ACHN (cell line): ENCODE measurements around the gene KCNJ4.
"Not testable (repeated sequence)": the region's sequence is repeated elsewhere in the genome, so short reads cannot be mapped to it uniquely, and the experiment has no call there.

Experiments used
- DNase-seq: peaks from one replicate; pipeline ENCODE4 v3.0.0-alpha.2; 2015
- in situ Hi-C: cut with HindIII; loops from 2 replicates; pipeline ENCODE4 v1.10.0; 2017; ENCODE audit warnings: low sequenced_read_pairs, low pct_ligation_motif_present, low pct_unique_long_range_greater_than_20kb

Gene KCNJ4

GRCh38 chr22:38398609-38399461 is 56.2 kb downstream of the KCNJ4 start:
- in situ Hi-C loops, result no loop called here
- peak; percentile 66 for DNase-seq

- in situ Hi-C loops, result not testable (repeated sequence)
- DNase-seq, result peak; percentile 61
These were observed 56.8 kb downstream of the KCNJ4 start for GRCh38 chr22:38398181-38398608.

- in situ Hi-C loops, result no loop called here
- peak; percentile 60 for DNase-seq
These were observed 57.6 kb downstream of the KCNJ4 start for GRCh38 chr22:38397189-38398085.

GRCh38 chr22:38396440-38397069 is 58.4 kb downstream of the KCNJ4 start:
- in situ Hi-C loops, DNase-seq: not testable (repeated sequence)

GRCh38 chr22:38395944-38396343 is 59.1 kb downstream of the KCNJ4 start:
- in situ Hi-C loops, DNase-seq: not testable (repeated sequence)

GRCh38 chr22:38394929-38395624 is 59.9 kb downstream of the KCNJ4 start:
- DNase-seq, in situ Hi-C loops: not testable (repeated sequence)

- DNase-seq, in situ Hi-C loops: not testable (repeated sequence)
These were observed 65.6 kb downstream of the KCNJ4 start for GRCh38 chr22:38389428-38389818.

GRCh38 chr22:38388506-38389427 is 66.2 kb downstream of the KCNJ4 start:
- DNase-seq, in situ Hi-C loops: not testable (repeated sequence)

GRCh38 chr22:38386918-38387317 is 68.1 kb downstream of the KCNJ4 start:
- DNase-seq, in situ Hi-C loops: not testable (repeated sequence)

GRCh38 chr22:38383417-38383816 is 71.6 kb downstream of the KCNJ4 start:
- in situ Hi-C loops, result no loop called here
- no peak for DNase-seq

GRCh38 chr22:38381371-38381770 is 73.6 kb downstream of the KCNJ4 start:
- DNase-seq, in situ Hi-C loops: not testable (repeated sequence)
